ENCODE results near the gene KDM4C. TPM values are rescaled to one million over a fixed set of nuclear protein-coding genes. Genes with fewer than 3 reads are reported as not detected.

Gene KDM4C
- total RNA-seq, 2 donors from 2014 or later = 11.0 to 11.9 TPM

GRCh38 chr9:6780690-6781089 is 22.9 kb downstream of the KDM4C start:
- TF ChIP-seq CTCF (IDR thresholded peaks at IDR 0.05) = no peak
- DNase-seq (ENCODE audit: low spot score) = no peak
- H3K36me3 ChIP-seq = no peaks in the 10 kb centered on the region
- no peak overlapping the region for H3K4me3 ChIP-seq
- H3K9me3 ChIP-seq = no peaks in the 10 kb centered on the region
- H3K27ac ChIP-seq = no peak overlapping the region
- H3K27me3 ChIP-seq = no peaks in the 10 kb centered on the region
- peaks cover 0 to 46% of the 10 kb centered on the region in 2 donors for H3K4me1 ChIP-seq

- no peak for TF ChIP-seq CTCF (IDR thresholded peaks at IDR 0.05)
- Histone ChIP-seq H3K27ac (no peak overlapping the region), H3K27me3 (no peaks in the 10 kb centered on the region), H3K36me3 (no peaks in the 10 kb centered on the region), H3K4me3 (no peak overlapping the region), H3K9me3 (no peaks in the 10 kb centered on the region), H3K4me1 (peaks cover 0 to 49% of the 10 kb centered on the region in 2 donors)
- no peak for DNase-seq (ENCODE audit: low spot score)
Measured at GRCh38 chr9:6781476-6781875, 23.7 kb downstream of the KDM4C start.

GRCh38 chr9:6782345-6782744 is 24.6 kb downstream of the KDM4C start:
- no peak for TF ChIP-seq CTCF (IDR thresholded peaks at IDR 0.05)
- H3K36me3 ChIP-seq = no peaks in the 10 kb centered on the region
- peaks cover 0 to 51% of the 10 kb centered on the region in 2 donors for H3K4me1 ChIP-seq
- no peak overlapping the region for H3K4me3 ChIP-seq
- H3K27ac ChIP-seq = no peak overlapping the region
- H3K27me3 ChIP-seq = no peaks in the 10 kb centered on the region
- no peaks in the 10 kb centered on the region for H3K9me3 ChIP-seq
- DNase-seq (ENCODE audit: low spot score) = no peak

- Histone ChIP-seq H3K9me3 (no peaks in the 10 kb centered on the region), H3K36me3 (no peaks in the 10 kb centered on the region), H3K4me3 (no peak overlapping the region), H3K27ac (no peak overlapping the region), H3K27me3 (no peaks in the 10 kb centered on the region), H3K4me1 (peaks cover 0 to 58% of the 10 kb centered on the region in 2 donors)
- TF ChIP-seq CTCF (IDR thresholded peaks at IDR 0.05) = no peak
- DNase-seq (ENCODE audit: low spot score) = no peak
Measured at GRCh38 chr9:6782981-6783380, 25.2 kb downstream of the KDM4C start.

- DNase-seq (ENCODE audit: low spot score) = no peak
- H3K27me3 ChIP-seq = no peaks in the 10 kb centered on the region
- H3K27ac ChIP-seq = no peak overlapping the region
- no peaks in the 10 kb centered on the region for H3K9me3 ChIP-seq
- H3K36me3 ChIP-seq = no peaks in the 10 kb centered on the region
- TF ChIP-seq CTCF (IDR thresholded peaks at IDR 0.05) = no peak
- peaks cover 0 to 65% of the 10 kb centered on the region in 2 donors for H3K4me1 ChIP-seq
- no peak overlapping the region for H3K4me3 ChIP-seq
Measured at GRCh38 chr9:6783753-6784152, 26.0 kb downstream of the KDM4C start.

- TF ChIP-seq CTCF (IDR thresholded peaks at IDR 0.05) = no peak
- Histone ChIP-seq H3K4me3 (no peak overlapping the region), H3K9me3 (no peaks in the 10 kb centered on the region), H3K36me3 (no peaks in the 10 kb centered on the region), H3K27ac (no peak overlapping the region), H3K27me3 (no peaks in the 10 kb centered on the region), H3K4me1 (peaks cover 0 to 50% of the 10 kb centered on the region in 2 donors)
- DNase-seq (ENCODE audit: low spot score) = no peak
Measured at GRCh38 chr9:6785682-6786081, 27.9 kb downstream of the KDM4C start.
